Natural killer cell (primary cell): ENCODE results near the gene NFKB2. TPM values are rescaled to one million over a fixed set of nuclear protein-coding genes. Genes with fewer than 3 reads are reported as not detected.

Experiments
- ATAC-seq, 3 donors: fragments of 150-1000 bp in 2 of 3; fragments of 200-7000 bp in 1 of 3; cut with Tn5 transposase; 1 replicate in 1 of 3; 2 replicates in 2 of 3; pipeline ENCODE4 v1.10.0; 2021; ENCODE audit warnings: mild to moderate bottlenecking in 2 of 3, moderate library complexity in 2 of 3
- DNase-seq, 2 donors: peaks; one replicate each; pipeline versions ENCODE4 v3.0.0 to v3.0.0-alpha.2; 2013 to 2021; ENCODE audit warnings: mixed read lengths in 1 of 2
- H3K27ac ChIP-seq: one replicate; pipeline ENCODE4 v1.5.1; 2013; ENCODE audit warnings: mild to moderate bottlenecking, low read length
- H3K27me3 ChIP-seq: one replicate; pipeline ENCODE4 v1.6.1; 2013; ENCODE audit warnings: low read length; ENCODE audit not compliant: control insufficient read depth, insufficient read depth
- H3K36me3 ChIP-seq: one replicate; pipeline ENCODE4 v1.6.1; 2013; ENCODE audit warnings: low read length; ENCODE audit not compliant: control insufficient read depth, insufficient read depth
- H3K4me1 ChIP-seq: one replicate; pipeline ENCODE4 v1.6.1; 2013; ENCODE audit warnings: low read length; ENCODE audit not compliant: control insufficient read depth, insufficient read depth
- H3K4me3 ChIP-seq: one replicate; pipeline ENCODE4 v1.5.1; 2013; ENCODE audit warnings: low read length
- H3K9me3 ChIP-seq: one replicate; pipeline ENCODE4 v1.6.1; 2013; ENCODE audit warnings: low read length; ENCODE audit not compliant: control insufficient read depth, insufficient read depth
- H3K27ac Mint-ChIP-seq, 2 donors: one replicate each; pipeline ENCODE4 v1.8.0; 2022; ENCODE audit warnings: mild to moderate bottlenecking in 2 of 2, mixed read lengths in 2 of 2, moderate library complexity in 1 of 2
- H3K27me3 Mint-ChIP-seq, 2 donors: one replicate each; pipeline ENCODE4 v1.8.0; 2022; ENCODE audit warnings: low read depth in 2 of 2, mixed read lengths in 2 of 2
- H3K36me3 Mint-ChIP-seq: one replicate; pipeline ENCODE4 v1.8.0; 2022; ENCODE audit warnings: mixed read lengths
- H3K4me1 Mint-ChIP-seq, 2 donors: one replicate each; pipeline ENCODE4 v1.8.0; 2022; ENCODE audit warnings: mixed read lengths in 2 of 2
- H3K4me3 Mint-ChIP-seq: one replicate; pipeline ENCODE4 v1.8.0; 2022; ENCODE audit warnings: mild to moderate bottlenecking, moderate library complexity, mixed read lengths
- H3K9me3 Mint-ChIP-seq, 2 donors: one replicate each; pipeline ENCODE4 v1.8.0; 2022; ENCODE audit warnings: mixed read lengths in 2 of 2
- CTCF ChIP-seq: fragments of 200-600 bp; IDR thresholded peaks from one replicate; pipeline ENCODE4 v1.8.0; 2022; ENCODE audit warnings: antibody characterized with exemption
- WGBS: methylation state at CpG from one replicate; pipeline ENCODE4 v1.1.7; 2013; ENCODE audit warnings: missing lambda C conversion rate; ENCODE audit not compliant: insufficient coverage; 5-methylcytosine and 5-hydroxymethylcytosine counted together
- intact Hi-C: fragments of 100-400 bp; cut with micrococcal nuclease; formaldehyde crosslinking; loops from one replicate; pipeline ENCODE4 v1.14.2; 2022
- total RNA-seq, 4 donors: library from RNA; stranded (reverse); fragments of 120-200 nt in 1 of 4; gene quantifications; one replicate each; pipeline versions ENCODE4 v1.2.3 to v1.2.4, GENCODE V29; 2013 to 2022

The NFKB2 gene
- total RNA-seq, 3 donors from 2014 or later (not counting 1 experiment from before 2014, with no cell fraction given), result 201 to 264 (median 246) TPM

DNA sequence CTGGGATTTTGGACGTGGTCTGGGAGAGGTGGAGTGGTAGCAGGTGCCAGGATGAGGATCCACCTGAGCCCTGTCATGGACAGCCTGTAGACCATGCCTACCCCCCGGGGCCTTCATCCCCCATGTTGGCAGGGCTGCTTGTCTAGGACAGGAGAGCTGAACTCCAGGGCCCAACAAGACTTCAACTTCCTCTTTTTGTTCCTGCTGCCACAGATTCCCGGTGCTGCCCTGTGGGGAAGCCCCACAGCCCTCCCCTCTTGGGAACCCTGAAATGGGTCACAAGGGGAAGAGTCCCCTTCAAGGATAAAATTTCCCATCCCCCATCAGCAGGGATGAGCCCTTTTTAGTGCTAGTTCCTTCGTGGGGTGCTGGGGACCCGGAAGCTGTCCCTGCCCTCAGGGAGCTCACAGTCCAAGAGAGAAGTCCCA, 38.1 kb downstream of the NFKB2 start:
- H3K27me3 ChIP-seq, result no peaks in the 10 kb centered on the region
- ATAC-seq, result no peak
- Mint-ChIP-seq H3K27ac (peak overlapping the region; percentile 86 to 91), H3K36me3 (no peaks in the 10 kb centered on the region), H3K4me1 (peaks cover 65 to 68% of the 10 kb centered on the region in 2 donors), H3K9me3 (no peaks in the 10 kb centered on the region), H3K27me3 (no peaks in the 10 kb centered on the region), H3K4me3 (peak overlapping the region; percentile 97)
- WGBS, result 38% methylated on average over 5 of the region's 5 CpGs
- DNase-seq, result no peak
- peaks cover 64% of the 10 kb centered on the region for H3K4me1 ChIP-seq
- no peaks in the 10 kb centered on the region for H3K9me3 ChIP-seq
- H3K4me3 ChIP-seq, result no peak overlapping the region
- intact Hi-C loops, result loop anchor here (2.0 kb wide), 1 partner anchor 69 kb away; the partner anchor contains the start of genes ACTR1A and SUFU
- H3K36me3 ChIP-seq, result no peaks in the 10 kb centered on the region
- no peak for TF ChIP-seq CTCF
- peak overlapping the region; percentile 16 for H3K27ac ChIP-seq

DNA sequence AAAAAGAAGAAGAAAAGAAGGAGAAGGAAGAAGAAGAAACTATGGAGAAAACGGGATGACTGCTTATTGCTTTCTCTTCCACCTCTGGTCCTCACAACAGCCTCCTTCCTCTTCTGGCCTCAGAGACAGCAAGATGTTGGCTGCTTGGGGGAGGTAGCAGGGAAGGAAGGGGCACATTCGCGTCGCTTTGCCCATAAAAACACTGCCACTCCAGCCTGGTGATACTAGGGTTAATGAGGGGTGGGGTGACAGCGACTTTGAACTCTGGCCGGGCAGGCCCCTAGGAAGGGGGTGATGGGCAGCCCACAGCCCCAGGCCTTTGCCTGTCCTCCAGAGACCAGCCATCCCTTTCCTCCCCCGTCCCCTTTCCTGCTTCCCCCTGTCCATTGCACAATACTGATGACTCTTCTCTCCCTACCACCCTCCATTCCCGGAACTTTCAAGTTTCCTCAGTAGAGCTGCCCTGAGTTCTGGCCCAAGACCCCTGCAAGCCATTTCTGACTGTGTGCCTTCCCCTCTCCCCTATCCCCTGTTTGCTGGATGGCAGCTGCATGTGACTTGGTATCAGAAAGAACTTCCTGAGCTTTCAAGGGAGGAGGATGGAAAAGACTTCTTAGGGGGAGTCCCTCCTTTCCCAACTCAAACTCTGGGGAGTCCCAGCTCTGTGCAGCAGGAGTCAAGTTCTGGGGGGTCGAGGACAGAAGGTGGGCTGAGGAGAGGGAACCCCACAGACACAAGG, 39.1 kb downstream of the NFKB2 start:
- Histone ChIP-seq H3K27ac (peak overlapping the region; percentile 69), H3K27me3 (no peaks in the 10 kb centered on the region), H3K9me3 (no peaks in the 10 kb centered on the region), H3K4me3 (no peak overlapping the region), H3K4me1 (peaks cover 64% of the 10 kb centered on the region), H3K36me3 (no peaks in the 10 kb centered on the region)
- peak overlapping the region; percentile 87 to 91 for H3K27ac Mint-ChIP-seq
- H3K4me3 Mint-ChIP-seq, result peak overlapping the region; percentile 85
- no peak for DNase-seq
- no peak for TF ChIP-seq CTCF
- H3K36me3 Mint-ChIP-seq, result no peaks in the 10 kb centered on the region
- peaks cover 65 to 68% of the 10 kb centered on the region in 2 donors for H3K4me1 Mint-ChIP-seq
- intact Hi-C loops, result no loop called here
- no peaks in the 10 kb centered on the region for H3K27me3 Mint-ChIP-seq
- H3K9me3 Mint-ChIP-seq, result no peaks in the 10 kb centered on the region
- WGBS, result 33% methylated on average over 7 of the region's 9 CpGs
- no peak for ATAC-seq

GRCh38 chr10:102435133-102435497, 39.6 kb downstream of the NFKB2 start:
- peak overlapping the region; percentile 69 for H3K27ac ChIP-seq
- no peaks in the 10 kb centered on the region for H3K27me3 ChIP-seq
- intact Hi-C loops, result no loop called here
- TF ChIP-seq CTCF, result no peak
- WGBS, result 44% methylated on average over 4 of the region's 5 CpGs
- DNase-seq (no peak), ATAC-seq (no peak)
- H3K9me3 Mint-ChIP-seq, result no peaks in the 10 kb centered on the region
- H3K4me3 Mint-ChIP-seq, result peak overlapping the region; percentile 85
- peak overlapping the region; percentile 87 to 91 for H3K27ac Mint-ChIP-seq
- peaks cover 64% of the 10 kb centered on the region for H3K4me1 ChIP-seq
- H3K4me3 ChIP-seq, result peak overlapping the region; percentile 42
- H3K27me3 Mint-ChIP-seq, result no peaks in the 10 kb centered on the region
- H3K36me3 Mint-ChIP-seq, result no peaks in the 10 kb centered on the region
- peaks cover 65 to 68% of the 10 kb centered on the region in 2 donors for H3K4me1 Mint-ChIP-seq
- no peaks in the 10 kb centered on the region for H3K9me3 ChIP-seq
- H3K36me3 ChIP-seq, result no peaks in the 10 kb centered on the region
